Heart right ventricle (tissue), 16 donors: ENCODE results near the gene DDRGK1. TPM values are rescaled to one million over a fixed set of nuclear protein-coding genes. Genes with fewer than 3 reads are reported as not detected.

ENCODE experiments used
- ATAC-seq, 8 donors: fragments of 200-7000 bp; cut with Tn5 transposase; one replicate each; pipeline ENCODE4 v1.9.1; 2020; ENCODE audit warnings: mild to moderate bottlenecking in 8 of 8, moderate library complexity in 8 of 8, moderate number of reproducible peaks in 1 of 8
- DNase-seq, 2 donors: peaks; one replicate each; pipeline ENCODE4 v3.0.0-alpha.2; 2020
- H3K27ac ChIP-seq, 10 donors: fragments of 200-600 bp; sonication (generic) in 2 of 10; one replicate each; pipeline versions ENCODE4 v1.5.0 to v1.8.0; 2020 to 2022; ENCODE audit warnings: mild to moderate bottlenecking in 3 of 10
- H3K27me3 ChIP-seq, 7 donors: fragments of 200-600 bp; one replicate each; pipeline ENCODE4 v1.8.0; 2021 to 2022; ENCODE audit warnings: mild to moderate bottlenecking in 2 of 7
- H3K36me3 ChIP-seq, 9 donors: fragments of 200-600 bp; sonication (generic) in 1 of 9; one replicate each; pipeline versions ENCODE4 v1.5.0 to v1.8.0; 2020 to 2022; ENCODE audit warnings: mild to moderate bottlenecking in 2 of 9
- H3K4me1 ChIP-seq, 9 donors: fragments of 200-600 bp; sonication (generic) in 1 of 9; one replicate each; pipeline versions ENCODE4 v1.5.0 to v1.8.0; 2020 to 2022; ENCODE audit warnings: mild to moderate bottlenecking in 4 of 9
- H3K4me3 ChIP-seq, 10 donors: fragments of 200-600 bp; sonication (generic) in 2 of 10; one replicate each; pipeline versions ENCODE4 v1.5.0 to v1.8.0; 2020 to 2022; ENCODE audit warnings: mild to moderate bottlenecking in 7 of 10, moderate library complexity in 2 of 10
- H3K9me3 ChIP-seq, 11 donors: fragments of 200-600 bp in 10 of 11; sonication (generic) in 2 of 11; one replicate each; pipeline versions ENCODE4 v1.5.0 to v1.8.0; 2013 to 2022; ENCODE audit warnings: mild to moderate bottlenecking in 2 of 11, control low read depth in 1 of 11, moderate library complexity in 1 of 11
- WGBS, 2 donors: extraction: QIAGEN DNeasy Blood & Tissue Kit; methylation state at CpG; one replicate each; pipeline ENCODE4 v1.1.7; 2013; ENCODE audit warnings: inconsistent platforms in 1 of 2; 5-methylcytosine and 5-hydroxymethylcytosine counted together
- intact Hi-C, 10 donors: fragments of 100-400 bp; cut with DNase I; formaldehyde crosslinking; loops; one replicate each; pipeline versions ENCODE4 v1.11.1 to v1.14.2; 2022
- long read RNA-seq, 3 donors: library from polyadenylated mRNA; unstranded; transcript quantifications; one replicate each; pipeline ENCODE4 v2.0.0, GENCODE V29; 2020 to 2021
- polyA plus RNA-seq, 2 donors: library from polyadenylated mRNA; stranded (reverse); fragments of 200-250 nt; gene quantifications; one replicate each; pipeline ENCODE4 v1.2.3, GENCODE V29; 2013
- total RNA-seq, 10 donors: library from RNA; stranded (reverse); fragmentation: NEBNext Ultra II Directional in 3 of 10; extraction: Animal tissue kit (Norgen Biotek cat#: 25700) in 3 of 10; gene quantifications; one replicate each; pipeline versions ENCODE4 v1.2.1 to v1.2.4, GENCODE V29; 2021 to 2023
- TF ChIP-seq, protein P1 (sequence below), 9 donors: fragments of 200-600 bp; sonication (generic) in 2 of 9; IDR thresholded peaks; one replicate each; pipeline versions ENCODE4 v1.5.0 to v1.8.0; 2021 to 2022; ENCODE audit warnings: antibody characterized with exemption in 9 of 9, mild to moderate bottlenecking in 5 of 9, moderate library complexity in 1 of 9
- donor health status: Arrhythmogenic right ventricular cardiomyopathy.
- donor health status: ischemic (EF 13 %, LVEDD 7.1; RV severe dilation, severe dysfunction).
- donor health status: healthy with polysubstance abuse.
- donor health status: DM: no; HTN: yes; CAD: no.
- donor health status: DM: no; HTN: no; CAD: no.
- donor health status: ischemic (EF 25% LVEDD 6.9; RV normal size, moderate dysfunction).
- donor health status: ischemic (EF 25% LVEDD 5.7; RV mildly dilated, moderate dysfunction).
- donor health status: healthy.
- donor health status: DM: yes; HTN: yes; CAD: no.
- donor health status: Ischemic cardiomyopathy.
- donor health status: ischemic (EF 35%, LVEDD 5.7; RV mildly dilated, moderate dysfunction).
- donor health status: nonischemic (EF 11% LVEDD 7.7; RV severe dilation, severe dysfunction).
- donor health status: DM: yes; HTN: yes; CAD: no.
- donor health status: PGD.
- donor health status: ischemic (EF 29% LVEDD 5.4; RV normal size, mild dysfunction).
- donor health status: nonischemic (EF 23%, LVEDD 6.1; RV moderate dilation, normal function).

Gene DDRGK1
- total RNA-seq (10 to 100 TPM; 25.2 to 48.4 (median 29.4) TPM), polyA plus RNA-seq (10 to 100 TPM; 31.0 to 77.1 TPM)
- long read RNA-seq, donor 1, transcript DDRGK1-201 (9 exons, 1,306 nt): major isoform, 47 of 56 reads
- long read RNA-seq, donor 1, partial matches to known transcripts: 2 of 56 reads
- long read RNA-seq, donor 1, other reads (novel, unspliced or antisense): 6 of 56 reads
- long read RNA-seq, donor 2, transcript DDRGK1-201 (9 exons, 1,306 nt): major isoform, 40 of 54 reads
- long read RNA-seq, donor 2, partial matches to known transcripts: 1 of 54 reads
- long read RNA-seq, donor 2, other reads (novel, unspliced or antisense): 13 of 54 reads
- long read RNA-seq, donor 3, transcript DDRGK1-201 (9 exons, 1,306 nt): major isoform, 52 of 66 reads
- long read RNA-seq, donor 3, partial matches to known transcripts: 1 of 66 reads
- long read RNA-seq, donor 3, other reads (novel, unspliced or antisense): 12 of 66 reads

DNA sequence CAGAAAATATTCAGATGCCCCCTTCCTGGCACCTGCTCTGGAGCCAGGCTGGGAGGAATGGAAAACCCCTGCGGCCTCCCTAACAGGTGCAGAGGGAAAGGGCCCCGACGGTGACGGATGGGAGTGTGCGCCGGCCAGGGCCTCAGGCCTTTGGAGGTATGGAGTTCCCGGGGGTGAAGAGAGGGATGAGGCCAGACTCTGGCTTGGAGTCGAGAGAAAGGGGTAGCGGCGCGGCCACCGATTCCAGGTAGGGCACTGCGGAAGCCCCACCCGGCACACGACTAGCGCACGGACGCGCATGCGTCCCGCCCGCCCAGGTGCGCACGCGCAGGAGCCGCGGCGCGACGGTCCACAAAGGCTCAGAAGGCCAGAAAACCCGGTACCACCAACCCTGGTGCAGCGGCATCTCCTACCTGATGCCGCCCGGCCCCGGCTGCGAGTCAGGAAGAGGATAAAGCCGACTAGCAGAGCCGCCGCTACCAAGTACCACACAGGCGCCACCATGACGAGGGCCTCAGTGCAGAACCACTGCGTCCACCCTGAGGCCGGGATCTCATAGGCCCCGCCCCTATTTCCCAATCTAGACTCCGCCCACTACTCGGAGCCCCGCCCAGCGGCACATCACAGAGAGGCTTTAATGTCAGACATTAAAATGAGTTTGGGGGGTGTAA is at the start of gene DDRGK1:
Gene DDRGK1, minus strand, starts transcription at position 559 of the 671 bp plus-strand sequence. Its CDS starts 55 bp downstream, at position 504.
- Histone ChIP-seq H3K36me3 (peaks cover 0 to 37% (median 14%) of the 10 kb centered on the region in 9 donors), H3K4me1 (peaks cover 3 to 25% (median 19%) of the 10 kb centered on the region in 9 donors), H3K27me3 (no peaks in the 10 kb centered on the region), H3K27ac (peak within 1 kb of the TSS; percentile 70 to 95 (median 84)), H3K9me3 (no peaks in the 10 kb centered on the region), H3K4me3 (peak within 1 kb of the TSS; percentile 61 to 97 (median 74))
- ATAC-seq: peak; percentile 94 to 97 (median 95)
- intact Hi-C loops: loop anchor here in 1 of 10 donors (5.0 kb wide), 1 partner anchor 42 kb away; no protein-coding TSS in a partner anchor
- TF ChIP-seq, protein P1, sequence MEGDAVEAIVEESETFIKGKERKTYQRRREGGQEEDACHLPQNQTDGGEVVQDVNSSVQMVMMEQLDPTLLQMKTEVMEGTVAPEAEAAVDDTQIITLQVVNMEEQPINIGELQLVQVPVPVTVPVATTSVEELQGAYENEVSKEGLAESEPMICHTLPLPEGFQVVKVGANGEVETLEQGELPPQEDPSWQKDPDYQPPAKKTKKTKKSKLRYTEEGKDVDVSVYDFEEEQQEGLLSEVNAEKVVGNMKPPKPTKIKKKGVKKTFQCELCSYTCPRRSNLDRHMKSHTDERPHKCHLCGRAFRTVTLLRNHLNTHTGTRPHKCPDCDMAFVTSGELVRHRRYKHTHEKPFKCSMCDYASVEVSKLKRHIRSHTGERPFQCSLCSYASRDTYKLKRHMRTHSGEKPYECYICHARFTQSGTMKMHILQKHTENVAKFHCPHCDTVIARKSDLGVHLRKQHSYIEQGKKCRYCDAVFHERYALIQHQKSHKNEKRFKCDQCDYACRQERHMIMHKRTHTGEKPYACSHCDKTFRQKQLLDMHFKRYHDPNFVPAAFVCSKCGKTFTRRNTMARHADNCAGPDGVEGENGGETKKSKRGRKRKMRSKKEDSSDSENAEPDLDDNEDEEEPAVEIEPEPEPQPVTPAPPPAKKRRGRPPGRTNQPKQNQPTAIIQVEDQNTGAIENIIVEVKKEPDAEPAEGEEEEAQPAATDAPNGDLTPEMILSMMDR (IDR thresholded peaks at IDR 0.05): no peak
- peak; percentile 89 to 90 for DNase-seq
- WGBS, 2 donors: 0% methylated on average over 48 of the region's 48 CpGs

- Histone ChIP-seq H3K9me3 (no peaks in the 10 kb centered on the region), H3K4me3 (no peak overlapping the region), H3K27ac (no peak overlapping the region), H3K36me3 (peaks cover 0 to 70% (median 33%) of the 10 kb centered on the region in 9 donors), H3K27me3 (peaks cover 0 to 29% (median 0%) of the 10 kb centered on the region in 7 donors), H3K4me1 (peaks cover 0 to 29% (median 15%) of the 10 kb centered on the region in 9 donors)
- intact Hi-C loops: no loop called here
- TF ChIP-seq, protein P1 (IDR thresholded peaks at IDR 0.05): no peak
- ATAC-seq (peak in 5 of 8 donors; percentile 8 to 45 (median 20)), DNase-seq (no peak)
- WGBS, 2 donors: 54 to 67% methylated on average over 8 of the region's 8 CpGs
Observed at GRCh38 chr20:3251806-3252205, 47.3 kb upstream of the DDRGK1 start.

GRCh38 chr20:3250091-3250504 is 45.6 kb upstream of the DDRGK1 start:
- no peak overlapping the region for H3K4me3 ChIP-seq

More at GRCh38 chr20:3250091-3250504, 45.6 kb upstream of the DDRGK1 start:
- Histone ChIP-seq H3K9me3 (no peaks in the 10 kb centered on the region), H3K4me1 (peaks cover 0 to 29% (median 15%) of the 10 kb centered on the region in 9 donors), H3K27ac (no peak overlapping the region), H3K27me3 (peaks cover 0 to 30% (median 0%) of the 10 kb centered on the region in 7 donors), H3K36me3 (peaks cover 0 to 53% (median 23%) of the 10 kb centered on the region in 9 donors)
- TF ChIP-seq, protein P1 (IDR thresholded peaks at IDR 0.05): peak in 2 of 9 donors; percentile 8 to 12
- intact Hi-C loops: no loop called here
- 70 to 71% methylated on average over 10 of the region's 10 CpGs for WGBS, 2 donors
- no peak for DNase-seq
- ATAC-seq: no peak
